Renal cortex interstitium (tissue), 15 donors: ENCODE data around the gene RPL3. TPM values are rescaled to one million over a fixed set of nuclear protein-coding genes. Genes with fewer than 3 reads are reported as not detected.
A peak's percentile ranks its signal among the peaks of the same experiment; 100 is the strongest.

Experiments
- DNase-seq, 11 donors: peaks; one replicate each; pipeline ENCODE4 v3.0.0-alpha.2; 2013; ENCODE audit warnings: low read depth in 9 of 11, low spot score in 4 of 11; ENCODE audit errors: extremely low read depth in 1 of 11
- long read RNA-seq, 16 experiments: transcript quantifications; one replicate each; lab custom pipeline, GENCODE V29; 2026
- polyA plus RNA-seq, 3 donors: library from polyadenylated mRNA; unstranded; fragments of 120-200 nt; gene quantifications; one replicate each; pipeline ENCODE4 v1.2.1, GENCODE V29; 2013; ENCODE audit not compliant: insufficient read length in 3 of 3

Gene RPL3
- polyA plus RNA-seq, result 1,000 to 10,000 TPM; 2,961 to 3,304 (median 3,137) TPM
- long read RNA-seq, donor 1, transcript RPL3-202 (9 exons, 1,289 nt), result minor isoform, 130 of 1,531 reads
- long read RNA-seq, donor 1, transcript RPL3-217 (3 exons, 827 nt), result minor isoform, 39 of 1,531 reads
- long read RNA-seq, donor 1, transcript RPL3-201 (10 exons, 1,442 nt), result major isoform, 1,026 of 1,531 reads
- long read RNA-seq, donor 1, transcript RPL3-210 (2 exons, 616 nt), result minor isoform, 16 of 1,531 reads
- long read RNA-seq, donor 1, partial matches to known transcripts, result 290 of 1,531 reads
- long read RNA-seq, donor 1, other reads (novel, unspliced or antisense), result 14 of 1,531 reads
- long read RNA-seq, donor 2, transcript RPL3-202 (9 exons, 1,289 nt), result minor isoform, 139 of 1,451 reads
- long read RNA-seq, donor 2, transcript RPL3-217 (3 exons, 827 nt), result minor isoform, 26 of 1,451 reads
- long read RNA-seq, donor 2, transcript RPL3-210 (2 exons, 616 nt), result minor isoform, 17 of 1,451 reads
- long read RNA-seq, donor 2, transcript RPL3-201 (10 exons, 1,442 nt), result major isoform, 929 of 1,451 reads
- long read RNA-seq, donor 2, partial matches to known transcripts, result 308 of 1,451 reads
- long read RNA-seq, donor 2, other reads (novel, unspliced or antisense), result 19 of 1,451 reads
- long read RNA-seq, donor 3, transcript RPL3-209 (2 exons, 767 nt), result minor isoform, 18 of 2,875 reads
- long read RNA-seq, donor 3, transcript RPL3-201 (10 exons, 1,442 nt), result major isoform, 2,108 of 2,875 reads
- long read RNA-seq, donor 3, transcript RPL3-202 (9 exons, 1,289 nt), result minor isoform, 272 of 2,875 reads
- long read RNA-seq, donor 3, transcript RPL3-217 (3 exons, 827 nt), result minor isoform, 62 of 2,875 reads
- long read RNA-seq, donor 3, partial matches to known transcripts, result 359 of 2,875 reads
- long read RNA-seq, donor 3, other reads (novel, unspliced or antisense), result 40 of 2,875 reads
- long read RNA-seq, donor 4, transcript RPL3-201 (10 exons, 1,442 nt), result major isoform, 1,364 of 1,849 reads
- long read RNA-seq, donor 4, transcript RPL3-209 (2 exons, 767 nt), result minor isoform, 11 of 1,849 reads
- long read RNA-seq, donor 4, transcript RPL3-202 (9 exons, 1,289 nt), result minor isoform, 159 of 1,849 reads
- long read RNA-seq, donor 4, transcript RPL3-217 (3 exons, 827 nt), result minor isoform, 38 of 1,849 reads
- long read RNA-seq, donor 4, partial matches to known transcripts, result 245 of 1,849 reads
- long read RNA-seq, donor 4, other reads (novel, unspliced or antisense), result 28 of 1,849 reads
- long read RNA-seq, donor 5, transcript RPL3-217 (3 exons, 827 nt), result minor isoform, 103 of 3,416 reads
- long read RNA-seq, donor 5, transcript RPL3-201 (10 exons, 1,442 nt), result major isoform, 2,561 of 3,416 reads
- long read RNA-seq, donor 5, transcript RPL3-210 (2 exons, 616 nt), result minor isoform, 17 of 3,416 reads
- long read RNA-seq, donor 5, transcript RPL3-202 (9 exons, 1,289 nt), result minor isoform, 254 of 3,416 reads
- long read RNA-seq, donor 5, partial matches to known transcripts, result 367 of 3,416 reads
- long read RNA-seq, donor 5, other reads (novel, unspliced or antisense), result 100 of 3,416 reads
- long read RNA-seq, donor 6, transcript RPL3-201 (10 exons, 1,442 nt), result major isoform, 1,396 of 1,995 reads
- long read RNA-seq, donor 6, transcript RPL3-217 (3 exons, 827 nt), result minor isoform, 42 of 1,995 reads
- long read RNA-seq, donor 6, transcript RPL3-202 (9 exons, 1,289 nt), result minor isoform, 137 of 1,995 reads
- long read RNA-seq, donor 6, transcript RPL3-210 (2 exons, 616 nt), result minor isoform, 21 of 1,995 reads
- long read RNA-seq, donor 6, partial matches to known transcripts, result 337 of 1,995 reads
- long read RNA-seq, donor 6, other reads (novel, unspliced or antisense), result 43 of 1,995 reads
- long read RNA-seq, donor 7, transcript RPL3-210 (2 exons, 616 nt), result minor isoform, 28 of 2,687 reads
- long read RNA-seq, donor 7, transcript RPL3-202 (9 exons, 1,289 nt), result minor isoform, 211 of 2,687 reads
- long read RNA-seq, donor 7, transcript RPL3-217 (3 exons, 827 nt), result minor isoform, 45 of 2,687 reads
- long read RNA-seq, donor 7, transcript RPL3-201 (10 exons, 1,442 nt), result major isoform, 1,946 of 2,687 reads
- long read RNA-seq, donor 7, partial matches to known transcripts, result 382 of 2,687 reads
- long read RNA-seq, donor 7, other reads (novel, unspliced or antisense), result 51 of 2,687 reads
- long read RNA-seq, donor 8, transcript RPL3-202 (9 exons, 1,289 nt), result minor isoform, 297 of 3,539 reads
- long read RNA-seq, donor 8, transcript RPL3-201 (10 exons, 1,442 nt), result major isoform, 2,190 of 3,539 reads
- long read RNA-seq, donor 8, transcript RPL3-217 (3 exons, 827 nt), result minor isoform, 52 of 3,539 reads
- long read RNA-seq, donor 8, transcript RPL3-210 (2 exons, 616 nt), result minor isoform, 23 of 3,539 reads
- long read RNA-seq, donor 8, partial matches to known transcripts, result 887 of 3,539 reads
- long read RNA-seq, donor 8, other reads (novel, unspliced or antisense), result 65 of 3,539 reads
- long read RNA-seq, donor 9, transcript RPL3-201 (10 exons, 1,442 nt), result major isoform, 1,464 of 1,965 reads
- long read RNA-seq, donor 9, transcript RPL3-202 (9 exons, 1,289 nt), result minor isoform, 188 of 1,965 reads
- long read RNA-seq, donor 9, transcript RPL3-210 (2 exons, 616 nt), result minor isoform, 10 of 1,965 reads
- long read RNA-seq, donor 9, transcript RPL3-217 (3 exons, 827 nt), result minor isoform, 28 of 1,965 reads
- long read RNA-seq, donor 9, partial matches to known transcripts, result 234 of 1,965 reads
- long read RNA-seq, donor 9, other reads (novel, unspliced or antisense), result 32 of 1,965 reads
- long read RNA-seq, donor 10, transcript RPL3-202 (9 exons, 1,289 nt), result minor isoform, 181 of 2,313 reads
- long read RNA-seq, donor 10, transcript RPL3-201 (10 exons, 1,442 nt), result major isoform, 1,594 of 2,313 reads
- long read RNA-seq, donor 10, transcript RPL3-217 (3 exons, 827 nt), result minor isoform, 42 of 2,313 reads
- long read RNA-seq, donor 10, transcript RPL3-210 (2 exons, 616 nt), result minor isoform, 17 of 2,313 reads
- long read RNA-seq, donor 10, partial matches to known transcripts, result 397 of 2,313 reads
- long read RNA-seq, donor 10, other reads (novel, unspliced or antisense), result 65 of 2,313 reads
- long read RNA-seq, donor 11, transcript RPL3-201 (10 exons, 1,442 nt), result major isoform, 1,174 of 1,564 reads
- long read RNA-seq, donor 11, transcript RPL3-217 (3 exons, 827 nt), result minor isoform, 35 of 1,564 reads
- long read RNA-seq, donor 11, transcript RPL3-202 (9 exons, 1,289 nt), result minor isoform, 153 of 1,564 reads
- long read RNA-seq, donor 11, transcript RPL3-209 (2 exons, 767 nt), result minor isoform, 10 of 1,564 reads
- long read RNA-seq, donor 11, partial matches to known transcripts, result 159 of 1,564 reads
- long read RNA-seq, donor 11, other reads (novel, unspliced or antisense), result 26 of 1,564 reads
- long read RNA-seq, donor 12, transcript RPL3-202 (9 exons, 1,289 nt), result minor isoform, 72 of 901 reads
- long read RNA-seq, donor 12, transcript RPL3-201 (10 exons, 1,442 nt), result major isoform, 603 of 901 reads
- long read RNA-seq, donor 12, transcript RPL3-217 (3 exons, 827 nt), result minor isoform, 15 of 901 reads
- long read RNA-seq, donor 12, transcript RPL3-210 (2 exons, 616 nt), result minor isoform, 12 of 901 reads
- long read RNA-seq, donor 12, partial matches to known transcripts, result 190 of 901 reads
- long read RNA-seq, donor 12, other reads (novel, unspliced or antisense), result 0 of 901 reads
- long read RNA-seq, donor 13, transcript RPL3-202 (9 exons, 1,289 nt), result minor isoform, 284 of 3,786 reads
- long read RNA-seq, donor 13, transcript RPL3-217 (3 exons, 827 nt), result minor isoform, 67 of 3,786 reads
- long read RNA-seq, donor 13, transcript RPL3-210 (2 exons, 616 nt), result minor isoform, 32 of 3,786 reads
- long read RNA-seq, donor 13, transcript RPL3-201 (10 exons, 1,442 nt), result major isoform, 2,407 of 3,786 reads
- long read RNA-seq, donor 13, partial matches to known transcripts, result 844 of 3,786 reads
- long read RNA-seq, donor 13, other reads (novel, unspliced or antisense), result 127 of 3,786 reads
- long read RNA-seq, donor 14, transcript RPL3-201 (10 exons, 1,442 nt), result major isoform, 1,591 of 2,097 reads
- long read RNA-seq, donor 14, transcript RPL3-202 (9 exons, 1,289 nt), result minor isoform, 162 of 2,097 reads
- long read RNA-seq, donor 14, transcript RPL3-217 (3 exons, 827 nt), result minor isoform, 39 of 2,097 reads
- long read RNA-seq, donor 14, transcript RPL3-209 (2 exons, 767 nt), result minor isoform, 18 of 2,097 reads
- long read RNA-seq, donor 14, partial matches to known transcripts, result 244 of 2,097 reads
- long read RNA-seq, donor 14, other reads (novel, unspliced or antisense), result 37 of 2,097 reads
- long read RNA-seq, donor 15, transcript RPL3-202 (9 exons, 1,289 nt), result minor isoform, 95 of 1,007 reads
- long read RNA-seq, donor 15, transcript RPL3-209 (2 exons, 767 nt), result minor isoform, 8 of 1,007 reads
- long read RNA-seq, donor 15, transcript RPL3-201 (10 exons, 1,442 nt), result major isoform, 748 of 1,007 reads
- long read RNA-seq, donor 15, transcript RPL3-217 (3 exons, 827 nt), result minor isoform, 19 of 1,007 reads
- long read RNA-seq, donor 15, partial matches to known transcripts, result 133 of 1,007 reads
- long read RNA-seq, donor 15, other reads (novel, unspliced or antisense), result 0 of 1,007 reads
- long read RNA-seq, donor 16, transcript RPL3-217 (3 exons, 827 nt), result minor isoform, 73 of 5,161 reads
- long read RNA-seq, donor 16, transcript RPL3-202 (9 exons, 1,289 nt), result minor isoform, 366 of 5,161 reads
- long read RNA-seq, donor 16, transcript RPL3-209 (2 exons, 767 nt), result minor isoform, 44 of 5,161 reads
- long read RNA-seq, donor 16, transcript RPL3-201 (10 exons, 1,442 nt), result major isoform, 3,860 of 5,161 reads
- long read RNA-seq, donor 16, partial matches to known transcripts, result 602 of 5,161 reads
- long read RNA-seq, donor 16, other reads (novel, unspliced or antisense), result 186 of 5,161 reads

GRCh38 chr22:39319284-39320022, at the start of gene RPL3:
RPL3 (minus strand) TSS chr22:39319623; CDS start chr22:39319597, 26 bp downstream.
- DNase-seq, result peak; percentile 96 to 100 (median 98)

- no peak for DNase-seq
These were observed 49.8 kb upstream of the RPL3 start for GRCh38 chr22:39369186-39369585.

GRCh38 chr22:39368461-39368911, 49.1 kb upstream of the RPL3 start:
- DNase-seq, result no peak

- no peak for DNase-seq
These were observed 47.6 kb upstream of the RPL3 start for GRCh38 chr22:39367035-39367434.

- DNase-seq, result no peak
These were observed 46.0 kb upstream of the RPL3 start for GRCh38 chr22:39365492-39365780.

- DNase-seq, result no peak
These were observed 45.5 kb upstream of the RPL3 start for GRCh38 chr22:39364714-39365491.

- no peak for DNase-seq
These were observed 44.5 kb upstream of the RPL3 start for GRCh38 chr22:39363751-39364515.

GRCh38 chr22:39362932-39363331, 43.5 kb upstream of the RPL3 start:
- DNase-seq, result no peak

GRCh38 chr22:39362271-39362670, 42.8 kb upstream of the RPL3 start:
- no peak for DNase-seq

- DNase-seq, result no peak
These were observed 42.1 kb upstream of the RPL3 start for GRCh38 chr22:39361496-39361895.
